ENCODE results near the gene PPP2R2B.

PPP2R2B gene

GRCh38 chr5:146533260-146533857 is 345.2 kb downstream of the PPP2R2B start:
- DNase-seq, result peak; percentile 72

Measured in CD4-positive, alpha-beta T cell treated with Interleukin-21 for 1 hour (primary cell).